GM12875 (cell line): Measurements from ENCODE around the gene ITGA3.

Experiments
- H3K4me3 ChIP-seq: one replicate; pipeline ENCODE4 v1.5.1; 2011; ENCODE audit warnings: low read depth, low read length, control low read depth
- CTCF ChIP-seq: IDR thresholded peaks from 2 replicates; pipeline ENCODE4 v1.5.1; 2011; ENCODE audit warnings: low read depth, mild to moderate bottlenecking, control low read depth, inconsistent platforms, low read length, moderate library complexity, borderline replicate concordance; ENCODE audit not compliant: insufficient read depth

The ITGA3 gene

GRCh38 chr17:50122945-50123344, 67.0 kb downstream of the ITGA3 start:
- no peak for TF ChIP-seq CTCF
- no peak overlapping the region for H3K4me3 ChIP-seq

GRCh38 chr17:50123649-50124349, 67.9 kb downstream of the ITGA3 start:
- no peak overlapping the region for H3K4me3 ChIP-seq
- TF ChIP-seq CTCF = no peak

- H3K4me3 ChIP-seq = no peak overlapping the region
- TF ChIP-seq CTCF = no peak
These were observed 69.6 kb downstream of the ITGA3 start for GRCh38 chr17:50125420-50125997.

GRCh38 chr17:50127697-50128361, 71.9 kb downstream of the ITGA3 start:
- no peak overlapping the region for H3K4me3 ChIP-seq
- no peak for TF ChIP-seq CTCF

GRCh38 chr17:50128441-50129352, 72.8 kb downstream of the ITGA3 start:
- no peak overlapping the region for H3K4me3 ChIP-seq

GRCh38 chr17:50129353-50129727, 73.4 kb downstream of the ITGA3 start:
- no peak overlapping the region for H3K4me3 ChIP-seq
- no peak for TF ChIP-seq CTCF

More at GRCh38 chr17:50128441-50129352, 72.8 kb downstream of the ITGA3 start:
- TF ChIP-seq CTCF = no peak
